ENCODE data around the gene HOXC5. TPM values are rescaled to one million over a fixed set of nuclear protein-coding genes. Genes with fewer than 3 reads are reported as not detected.

HOXC5 gene
- polyA plus RNA-seq, 3 donors = not detected

DNA sequence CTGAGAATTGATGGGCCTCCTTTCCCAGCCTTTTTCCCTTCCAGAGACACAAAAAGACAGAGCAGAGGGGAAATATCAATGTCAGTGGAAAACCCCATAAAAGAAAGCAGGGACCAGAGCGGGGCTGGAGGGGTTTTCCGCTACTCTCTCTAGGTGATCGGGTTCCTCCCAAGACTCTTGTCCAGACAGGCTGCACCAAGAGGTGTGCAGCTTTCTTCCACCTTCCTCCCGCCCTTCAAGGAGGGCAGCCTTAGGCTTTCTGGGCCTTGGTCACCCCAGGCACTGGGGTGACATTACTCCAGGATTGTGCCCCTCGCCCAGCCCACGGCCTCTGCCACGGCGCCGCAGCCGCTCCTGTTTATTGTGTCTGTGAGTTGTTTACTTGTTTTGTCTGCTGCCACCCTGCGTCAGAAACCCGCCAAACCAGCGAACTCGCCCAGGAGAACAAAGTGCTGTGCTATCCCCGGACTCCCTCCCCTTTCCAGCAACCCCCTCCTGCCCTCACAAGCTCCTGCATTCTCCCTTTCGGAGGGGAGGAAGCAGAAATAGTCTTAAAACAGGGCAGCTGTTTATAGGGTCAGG, 11.3 kb upstream of the HOXC5 start:
- no peak overlapping the region for H3K4me3 ChIP-seq (replicated peaks in 1 of 3; ENCODE audit: low read depth in 2 of 3, low read length in 3 of 3)
- Mint-ChIP-seq H3K9me3 (peaks cover 0 to 27% (median 11%) of the 10 kb centered on the region in 7 donors), H3K4me1 (peaks cover 20% of the 10 kb centered on the region), H3K36me3 (peaks cover 0 to 7% of the 10 kb centered on the region in 2 donors), H3K27ac (no peak overlapping the region), H3K27me3 (ENCODE audit: low read depth in 3 of 3) (peaks cover 95 to 100% (median 98%) of the 10 kb centered on the region in 3 donors), H3K4me3 (peak overlapping the region in 1 of 2 donors; percentile 69)
- peaks cover 96 to 100% of the 10 kb centered on the region in 2 donors for H3K27me3 ChIP-seq (ENCODE audit: control insufficient read depth in 2 of 2, insufficient read depth in 2 of 2, low read length in 2 of 2)
- H3K27ac ChIP-seq (ENCODE audit: low read depth in 1 of 2, low read length in 2 of 2) = no peak overlapping the region
- H3K9me3 ChIP-seq (replicated peaks in 1 of 2; ENCODE audit: control insufficient read depth in 1 of 2, insufficient read depth in 1 of 2, low read length in 2 of 2) = peaks cover 10 to 38% of the 10 kb centered on the region in 2 donors
- H3K9ac ChIP-seq (ENCODE audit: insufficient read depth, low read length, poor library complexity, severe bottlenecking) = no peak overlapping the region
- H3K79me2 ChIP-seq (ENCODE audit: insufficient read depth, low read length) = no peaks in the 10 kb centered on the region
- peaks cover 14 to 16% of the 10 kb centered on the region in 2 donors for H3K4me1 ChIP-seq (ENCODE audit: control insufficient read depth in 1 of 2, insufficient read depth in 2 of 2, low read length in 2 of 2)
- TF ChIP-seq, protein P1, sequence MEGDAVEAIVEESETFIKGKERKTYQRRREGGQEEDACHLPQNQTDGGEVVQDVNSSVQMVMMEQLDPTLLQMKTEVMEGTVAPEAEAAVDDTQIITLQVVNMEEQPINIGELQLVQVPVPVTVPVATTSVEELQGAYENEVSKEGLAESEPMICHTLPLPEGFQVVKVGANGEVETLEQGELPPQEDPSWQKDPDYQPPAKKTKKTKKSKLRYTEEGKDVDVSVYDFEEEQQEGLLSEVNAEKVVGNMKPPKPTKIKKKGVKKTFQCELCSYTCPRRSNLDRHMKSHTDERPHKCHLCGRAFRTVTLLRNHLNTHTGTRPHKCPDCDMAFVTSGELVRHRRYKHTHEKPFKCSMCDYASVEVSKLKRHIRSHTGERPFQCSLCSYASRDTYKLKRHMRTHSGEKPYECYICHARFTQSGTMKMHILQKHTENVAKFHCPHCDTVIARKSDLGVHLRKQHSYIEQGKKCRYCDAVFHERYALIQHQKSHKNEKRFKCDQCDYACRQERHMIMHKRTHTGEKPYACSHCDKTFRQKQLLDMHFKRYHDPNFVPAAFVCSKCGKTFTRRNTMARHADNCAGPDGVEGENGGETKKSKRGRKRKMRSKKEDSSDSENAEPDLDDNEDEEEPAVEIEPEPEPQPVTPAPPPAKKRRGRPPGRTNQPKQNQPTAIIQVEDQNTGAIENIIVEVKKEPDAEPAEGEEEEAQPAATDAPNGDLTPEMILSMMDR (IDR thresholded peaks at IDR 0.05) = no peak
- H4K20me1 ChIP-seq (ENCODE audit: insufficient read depth, low read length) = no peaks in the 10 kb centered on the region
- DNase-seq = no peak
- WGBS (ENCODE audit: insufficient coverage) = 64% methylated on average over 9 of the region's 16 CpGs
- H3K36me3 ChIP-seq (replicated peaks in 1 of 2; ENCODE audit: control insufficient read depth in 1 of 2, insufficient read depth in 2 of 2, low read length in 2 of 2) = no peaks in the 10 kb centered on the region
- intact Hi-C loops (cut with micrococcal nuclease) = no loop called here
- H2AFZ ChIP-seq (ENCODE audit: insufficient read depth, low read depth, low read length, poor library complexity, severe bottlenecking) = no peak overlapping the region
- no peak overlapping the region for H3K4me2 ChIP-seq (replicated peaks; ENCODE audit: extremely low read depth, low read length, poor library complexity, severe bottlenecking)

DNA sequence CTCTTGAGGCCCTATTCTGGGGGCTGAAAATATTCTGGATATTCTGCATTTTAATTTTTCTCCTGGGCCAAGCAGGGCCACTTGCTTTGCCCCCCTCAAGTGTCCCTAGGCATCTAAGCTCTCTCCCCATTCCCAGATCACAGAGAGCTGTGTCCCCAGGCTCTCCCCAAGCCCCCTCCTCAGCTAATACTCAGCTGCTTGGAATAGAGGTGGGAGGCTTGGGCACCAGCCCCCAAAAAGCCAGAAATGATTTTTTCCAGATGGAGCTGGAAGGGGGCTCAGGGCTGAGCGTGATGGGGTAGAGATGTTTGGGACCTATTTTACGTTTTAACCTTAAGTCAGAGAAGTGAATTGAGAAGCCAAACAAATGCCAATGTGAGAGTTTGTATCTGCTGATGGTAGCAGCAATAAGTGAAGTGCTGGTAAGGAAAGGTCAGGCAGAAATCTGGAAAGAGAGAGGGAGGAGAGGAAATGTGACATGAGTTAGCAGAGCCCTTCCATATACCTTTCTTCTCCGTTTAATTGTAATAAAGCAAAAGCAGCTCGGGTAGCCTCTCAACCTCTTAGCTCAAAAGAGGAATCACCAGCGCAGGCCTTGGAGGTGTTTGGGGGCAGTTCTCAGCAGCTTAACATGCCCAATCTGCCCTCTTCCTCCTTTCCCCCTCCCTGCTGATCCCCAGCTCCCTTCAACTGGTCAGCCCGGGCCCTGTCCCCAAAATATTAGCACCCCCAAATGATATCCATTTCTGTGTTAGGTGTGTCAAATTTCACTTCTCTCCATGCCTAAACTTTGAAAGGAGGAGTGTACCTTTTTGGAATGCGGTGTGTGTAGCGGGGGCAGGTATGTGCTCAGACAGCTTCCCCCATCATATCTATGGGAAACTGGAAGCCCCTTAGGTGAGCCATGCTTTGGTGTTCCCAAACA, 9.6 kb upstream of the HOXC5 start:
- Histone ChIP-seq H3K4me3 (replicated peaks in 1 of 3; ENCODE audit: low read depth in 2 of 3, low read length in 3 of 3) (no peak overlapping the region), H4K20me1 (ENCODE audit: insufficient read depth, low read length) (no peaks in the 10 kb centered on the region), H3K4me1 (ENCODE audit: control insufficient read depth in 1 of 2, insufficient read depth in 2 of 2, low read length in 2 of 2) (peaks cover 5% of the 10 kb centered on the region in 2 donors), H3K27me3 (ENCODE audit: control insufficient read depth in 2 of 2, insufficient read depth in 2 of 2, low read length in 2 of 2) (peaks cover 97 to 100% of the 10 kb centered on the region in 2 donors), H3K4me2 (replicated peaks; ENCODE audit: extremely low read depth, low read length, poor library complexity, severe bottlenecking) (no peak overlapping the region), H3K79me2 (ENCODE audit: insufficient read depth, low read length) (no peaks in the 10 kb centered on the region), H3K9me3 (replicated peaks in 1 of 2; ENCODE audit: control insufficient read depth in 1 of 2, insufficient read depth in 1 of 2, low read length in 2 of 2) (peaks cover 5 to 28% of the 10 kb centered on the region in 2 donors), H3K36me3 (replicated peaks in 1 of 2; ENCODE audit: control insufficient read depth in 1 of 2, insufficient read depth in 2 of 2, low read length in 2 of 2) (no peaks in the 10 kb centered on the region), H2AFZ (ENCODE audit: insufficient read depth, low read depth, low read length, poor library complexity, severe bottlenecking) (no peak overlapping the region), H3K27ac (ENCODE audit: low read depth in 1 of 2, low read length in 2 of 2) (no peak overlapping the region), H3K9ac (ENCODE audit: insufficient read depth, low read length, poor library complexity, severe bottlenecking) (no peak overlapping the region)
- Mint-ChIP-seq H3K27me3 (ENCODE audit: low read depth in 3 of 3) (peaks cover 96 to 100% (median 98%) of the 10 kb centered on the region in 3 donors), H3K27ac (no peak overlapping the region), H3K9me3 (peaks cover 0 to 22% (median 13%) of the 10 kb centered on the region in 7 donors), H3K4me1 (peaks cover 17% of the 10 kb centered on the region), H3K36me3 (peaks cover 0 to 15% of the 10 kb centered on the region in 2 donors), H3K4me3 (peak overlapping the region in 1 of 2 donors; percentile 62)
- WGBS (ENCODE audit: insufficient coverage) = 77% methylated on average over 2 of the region's 8 CpGs
- TF ChIP-seq, protein P1 (IDR thresholded peaks at IDR 0.05) = no peak
- intact Hi-C loops (cut with micrococcal nuclease) = no loop called here
- DNase-seq = no peak

Measured in CD14-positive monocyte (primary cell).